Measurements from ENCODE around the gene MEGF11.

Gene MEGF11

DNA sequence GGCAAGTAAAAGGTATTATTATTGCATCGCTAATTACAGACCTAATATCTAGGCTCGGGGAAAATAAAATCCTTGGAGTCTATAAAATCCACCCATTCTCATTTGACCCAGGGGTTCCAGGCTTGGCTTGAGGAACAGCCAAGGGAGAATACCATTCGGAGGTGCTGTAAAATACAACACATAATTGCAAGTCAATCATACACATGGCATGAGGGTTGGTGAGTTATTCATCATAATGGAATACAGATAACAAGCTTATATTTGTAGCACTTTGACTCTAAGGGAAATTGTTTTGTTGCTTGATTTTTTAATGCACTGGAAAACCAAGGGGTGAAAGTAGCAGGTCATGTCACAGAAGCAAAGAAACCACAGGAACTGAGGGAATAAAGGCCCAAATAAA lies 23.0 kb upstream of the MEGF11 start:
- no peak for DNase-seq (ENCODE audit: low spot score)
- Histone ChIP-seq H3K4me3 (ENCODE audit: severe bottlenecking) (no peak overlapping the region), H3K27me3 (ENCODE audit: insufficient read depth, poor library complexity, severe bottlenecking) (no peaks in the 10 kb centered on the region), H3K4me1 (ENCODE audit: insufficient read depth, poor library complexity, severe bottlenecking) (no peaks in the 10 kb centered on the region), H3K36me3 (ENCODE audit: low read depth) (no peaks in the 10 kb centered on the region), H3K27ac (ENCODE audit: poor library complexity, severe bottlenecking) (no peak overlapping the region), H3K9me3 (ENCODE audit: severe bottlenecking) (no peaks in the 10 kb centered on the region)
- no peak for ATAC-seq (ENCODE audit: low read depth)
- TF ChIP-seq, protein P1, sequence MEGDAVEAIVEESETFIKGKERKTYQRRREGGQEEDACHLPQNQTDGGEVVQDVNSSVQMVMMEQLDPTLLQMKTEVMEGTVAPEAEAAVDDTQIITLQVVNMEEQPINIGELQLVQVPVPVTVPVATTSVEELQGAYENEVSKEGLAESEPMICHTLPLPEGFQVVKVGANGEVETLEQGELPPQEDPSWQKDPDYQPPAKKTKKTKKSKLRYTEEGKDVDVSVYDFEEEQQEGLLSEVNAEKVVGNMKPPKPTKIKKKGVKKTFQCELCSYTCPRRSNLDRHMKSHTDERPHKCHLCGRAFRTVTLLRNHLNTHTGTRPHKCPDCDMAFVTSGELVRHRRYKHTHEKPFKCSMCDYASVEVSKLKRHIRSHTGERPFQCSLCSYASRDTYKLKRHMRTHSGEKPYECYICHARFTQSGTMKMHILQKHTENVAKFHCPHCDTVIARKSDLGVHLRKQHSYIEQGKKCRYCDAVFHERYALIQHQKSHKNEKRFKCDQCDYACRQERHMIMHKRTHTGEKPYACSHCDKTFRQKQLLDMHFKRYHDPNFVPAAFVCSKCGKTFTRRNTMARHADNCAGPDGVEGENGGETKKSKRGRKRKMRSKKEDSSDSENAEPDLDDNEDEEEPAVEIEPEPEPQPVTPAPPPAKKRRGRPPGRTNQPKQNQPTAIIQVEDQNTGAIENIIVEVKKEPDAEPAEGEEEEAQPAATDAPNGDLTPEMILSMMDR (IDR thresholded peaks at IDR 0.05; ENCODE audit: poor library complexity, severe bottlenecking), result no peak

DNA sequence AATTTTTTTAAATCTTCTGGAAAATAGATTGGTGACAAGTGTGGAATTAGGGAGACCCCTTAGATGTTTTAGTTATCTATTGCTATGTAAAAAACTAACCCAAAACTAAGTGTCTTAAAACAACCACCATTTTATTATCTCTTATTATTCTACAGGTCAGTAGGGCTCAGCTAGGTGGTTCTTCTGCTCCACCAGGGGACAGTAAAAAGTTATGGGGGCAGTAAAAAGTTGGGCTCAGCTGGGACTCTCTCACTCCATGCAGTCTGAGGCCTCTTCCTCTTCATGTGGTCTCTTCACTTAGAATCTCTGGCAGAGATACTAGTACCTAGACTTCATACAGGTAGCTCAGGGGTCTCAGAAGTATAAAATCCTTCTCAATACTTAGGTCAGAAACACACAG lies 21.8 kb upstream of the MEGF11 start:
- Histone ChIP-seq H3K4me3 (ENCODE audit: severe bottlenecking) (no peak overlapping the region), H3K9me3 (ENCODE audit: severe bottlenecking) (no peaks in the 10 kb centered on the region), H3K4me1 (ENCODE audit: insufficient read depth, poor library complexity, severe bottlenecking) (no peaks in the 10 kb centered on the region), H3K36me3 (ENCODE audit: low read depth) (no peaks in the 10 kb centered on the region), H3K27me3 (ENCODE audit: insufficient read depth, poor library complexity, severe bottlenecking) (no peaks in the 10 kb centered on the region), H3K27ac (ENCODE audit: poor library complexity, severe bottlenecking) (no peak overlapping the region)
- DNase-seq (ENCODE audit: low spot score), result no peak
- TF ChIP-seq, protein P1 (IDR thresholded peaks at IDR 0.05; ENCODE audit: poor library complexity, severe bottlenecking), result no peak
- no peak for ATAC-seq (ENCODE audit: low read depth)

DNA sequence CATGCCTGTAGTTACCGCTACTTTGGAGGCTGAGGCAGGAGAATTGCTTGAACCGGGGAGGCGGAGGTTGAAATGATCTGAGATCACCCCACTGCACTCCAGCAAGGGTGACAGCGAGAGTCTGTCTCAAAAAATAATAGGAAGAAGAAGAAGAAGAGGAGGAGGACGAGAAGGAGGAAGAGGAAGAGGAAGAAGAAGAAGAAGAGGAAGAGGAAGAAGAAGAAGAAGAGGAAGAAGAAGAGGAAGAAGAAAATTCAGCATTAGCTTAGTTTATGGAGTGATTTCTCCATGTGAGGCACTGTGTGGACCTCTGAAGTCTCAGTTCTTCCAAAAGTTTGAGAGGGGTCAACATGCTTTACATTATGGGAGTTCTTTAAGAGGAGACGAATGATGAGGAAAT lies 17.4 kb upstream of the MEGF11 start:
- no peak for ATAC-seq (ENCODE audit: low read depth)
- Histone ChIP-seq H3K4me3 (ENCODE audit: severe bottlenecking) (no peak overlapping the region), H3K9me3 (ENCODE audit: severe bottlenecking) (no peaks in the 10 kb centered on the region), H3K36me3 (ENCODE audit: low read depth) (no peaks in the 10 kb centered on the region), H3K27me3 (ENCODE audit: insufficient read depth, poor library complexity, severe bottlenecking) (no peaks in the 10 kb centered on the region), H3K4me1 (ENCODE audit: insufficient read depth, poor library complexity, severe bottlenecking) (no peaks in the 10 kb centered on the region), H3K27ac (ENCODE audit: poor library complexity, severe bottlenecking) (no peak overlapping the region)
- no peak for DNase-seq (ENCODE audit: low spot score)
- TF ChIP-seq, protein P1 (IDR thresholded peaks at IDR 0.05; ENCODE audit: poor library complexity, severe bottlenecking), result no peak

DNA sequence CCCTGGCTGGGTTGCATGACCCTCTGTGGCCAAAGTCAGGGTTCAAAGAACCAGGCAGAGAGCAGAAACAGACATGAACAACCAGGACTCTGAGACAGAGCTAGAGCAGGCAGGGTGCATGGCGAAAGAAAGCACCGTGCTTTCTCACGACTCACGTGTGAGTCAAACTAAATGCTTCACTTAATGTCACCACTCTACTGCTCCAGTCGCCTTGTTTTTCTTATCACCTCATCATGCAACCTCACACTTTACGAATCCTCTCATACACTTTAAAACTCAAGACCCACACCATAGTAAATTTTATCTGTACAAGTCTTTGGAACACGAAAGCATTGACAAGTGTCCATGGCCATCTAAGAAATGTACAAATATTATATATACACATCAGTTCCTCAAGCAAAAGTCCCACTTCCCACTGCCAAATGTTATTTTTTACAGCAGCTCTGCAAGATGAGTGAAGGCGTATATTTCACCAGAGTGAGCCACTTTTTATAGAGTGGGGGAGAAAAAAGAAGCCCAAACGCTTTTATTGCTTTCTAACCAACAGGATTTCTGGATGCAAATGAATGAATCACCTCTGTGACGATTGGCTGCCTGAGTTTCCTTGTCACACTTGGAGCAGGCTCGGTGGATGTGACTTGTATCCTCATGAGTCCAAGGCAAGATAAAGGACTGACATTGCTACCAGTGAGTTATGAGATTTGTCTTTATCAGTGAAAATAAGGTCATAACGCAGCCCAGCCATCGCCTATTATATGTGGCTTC lies 16.0 kb upstream of the MEGF11 start:
- no peak for DNase-seq (ENCODE audit: low spot score)

More for the DNA sequence above, 16.0 kb upstream of the MEGF11 start:
- ATAC-seq (ENCODE audit: low read depth), result peak; percentile 82
- no peak overlapping the region for H3K27ac ChIP-seq (ENCODE audit: poor library complexity, severe bottlenecking)
- no peaks in the 10 kb centered on the region for H3K27me3 ChIP-seq (ENCODE audit: insufficient read depth, poor library complexity, severe bottlenecking)
- H3K4me3 ChIP-seq (ENCODE audit: severe bottlenecking), result no peak overlapping the region
- H3K4me1 ChIP-seq (ENCODE audit: insufficient read depth, poor library complexity, severe bottlenecking), result no peaks in the 10 kb centered on the region
- TF ChIP-seq, protein P1 (IDR thresholded peaks at IDR 0.05; ENCODE audit: poor library complexity, severe bottlenecking), result no peak
- no peaks in the 10 kb centered on the region for H3K36me3 ChIP-seq (ENCODE audit: low read depth)
- H3K9me3 ChIP-seq (ENCODE audit: severe bottlenecking), result no peaks in the 10 kb centered on the region

Data from RWPE2 (cell line).